ENCODE results near the gene UGGT1. TPM values are rescaled to one million over a fixed set of nuclear protein-coding genes. Genes with fewer than 3 reads are reported as not detected.

UGGT1 gene
- polyA plus RNA-seq, 4 donors = 3.8 to 24.9 (median 12.8) TPM

GRCh38 chr2:128237081-128237534 lies 146.1 kb downstream of the UGGT1 start:
- FAIRE-seq = no peak
- Histone ChIP-seq H3K4me1 (ENCODE audit: control insufficient read depth in 3 of 3, insufficient read depth in 2 of 3, low read depth in 1 of 3, low read length in 2 of 3) (no peaks in the 10 kb centered on the region), H3K36me3 (ENCODE audit: control insufficient read depth in 3 of 3, insufficient read depth in 2 of 3, low read depth in 1 of 3, low read length in 3 of 3) (no peaks in the 10 kb centered on the region), H3K27ac (ENCODE audit: low read depth in 1 of 3, low read length in 2 of 3) (no peak overlapping the region), H3K4me3 (ENCODE audit: low read depth in 1 of 3, low read length in 3 of 3) (no peak overlapping the region), H3K9me3 (ENCODE audit: control insufficient read depth in 2 of 2, insufficient read depth in 1 of 2, low read depth in 1 of 2, low read length in 1 of 2) (no peaks in the 10 kb centered on the region), H3K27me3 (ENCODE audit: control insufficient read depth in 3 of 3, insufficient read depth in 3 of 3, low read length in 3 of 3) (no peaks in the 10 kb centered on the region)
- no peak for DNase-seq
- WGBS, 3 donors = 74 to 94% (median 78%) methylated on average over 2 of the region's 2 CpGs

DNA sequence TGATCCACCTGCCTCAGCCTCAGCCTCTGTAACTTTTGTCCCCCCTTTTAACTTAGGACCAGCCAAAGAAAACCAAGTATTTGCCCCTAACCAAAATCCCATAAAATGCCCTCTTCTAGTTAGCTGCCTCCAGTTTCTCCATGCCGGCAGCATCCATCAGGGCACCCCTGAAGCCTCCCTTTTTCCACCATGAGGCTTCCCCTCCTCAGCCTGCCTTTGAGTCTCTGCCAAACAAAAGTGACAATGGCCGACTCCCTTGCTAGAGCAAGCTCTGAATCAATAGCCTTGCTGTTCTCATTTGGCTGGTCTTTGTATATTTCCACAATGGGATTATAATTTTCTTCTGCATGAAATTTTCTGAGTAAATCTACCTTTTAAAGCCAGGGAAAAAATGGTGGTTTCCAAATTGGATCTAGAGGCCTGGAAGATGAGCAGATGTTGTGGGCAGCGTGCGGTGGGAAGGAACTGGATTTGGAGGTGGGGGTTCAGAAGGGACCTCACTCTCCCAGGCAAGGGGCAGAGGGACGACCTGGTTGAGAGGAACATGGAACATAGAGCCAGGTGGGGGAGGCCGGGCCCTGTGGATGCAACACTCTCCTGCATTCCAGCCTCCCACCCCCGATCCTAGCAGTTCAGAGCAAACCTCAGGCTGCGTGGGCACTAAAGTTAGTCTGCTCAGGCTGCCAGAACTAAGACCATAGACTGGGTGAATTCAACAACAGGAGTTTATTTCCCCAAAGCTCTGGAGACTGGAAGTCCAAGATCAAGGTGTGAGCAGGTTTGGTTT lies 147.1 kb downstream of the UGGT1 start:
- Histone ChIP-seq H3K27me3 (ENCODE audit: control insufficient read depth in 3 of 3, insufficient read depth in 3 of 3, low read length in 3 of 3) (no peaks in the 10 kb centered on the region), H3K4me1 (ENCODE audit: control insufficient read depth in 3 of 3, insufficient read depth in 2 of 3, low read depth in 1 of 3, low read length in 2 of 3) (no peaks in the 10 kb centered on the region), H3K27ac (ENCODE audit: low read depth in 1 of 3, low read length in 2 of 3) (no peak overlapping the region), H3K4me3 (ENCODE audit: low read depth in 1 of 3, low read length in 3 of 3) (no peak overlapping the region), H3K9me3 (ENCODE audit: control insufficient read depth in 2 of 2, insufficient read depth in 1 of 2, low read depth in 1 of 2, low read length in 1 of 2) (no peaks in the 10 kb centered on the region), H3K36me3 (ENCODE audit: control insufficient read depth in 3 of 3, insufficient read depth in 2 of 3, low read depth in 1 of 3, low read length in 3 of 3) (no peaks in the 10 kb centered on the region)
- WGBS, 3 donors = 84 to 89% (median 87%) methylated on average over 8 of the region's 8 CpGs
- DNase-seq (no peak), FAIRE-seq (no peak)

DNA sequence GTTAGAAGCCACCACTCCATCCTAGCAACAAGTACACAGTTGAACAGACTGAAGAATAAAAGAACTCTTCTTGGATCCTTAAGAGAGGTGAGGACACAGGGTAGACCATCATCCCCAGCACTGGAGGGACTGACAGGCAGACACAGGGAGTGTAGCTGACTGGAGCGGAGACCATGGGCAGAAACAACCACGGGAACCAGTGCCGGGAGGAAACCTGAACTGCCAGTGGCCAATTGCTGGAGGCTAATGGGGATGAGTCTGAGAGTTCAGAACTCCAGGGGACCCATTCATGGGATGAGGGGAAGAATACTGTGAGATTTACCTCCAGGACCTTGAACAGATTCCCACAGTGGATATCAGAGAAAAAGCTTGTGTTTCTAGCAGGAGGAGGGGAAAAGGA lies 150.9 kb downstream of the UGGT1 start:
- Histone ChIP-seq H3K27ac (ENCODE audit: low read depth in 1 of 3, low read length in 2 of 3) (no peak overlapping the region), H3K9me3 (ENCODE audit: control insufficient read depth in 2 of 2, insufficient read depth in 1 of 2, low read depth in 1 of 2, low read length in 1 of 2) (no peaks in the 10 kb centered on the region), H3K4me1 (ENCODE audit: control insufficient read depth in 3 of 3, insufficient read depth in 2 of 3, low read depth in 1 of 3, low read length in 2 of 3) (no peaks in the 10 kb centered on the region), H3K4me3 (ENCODE audit: low read depth in 1 of 3, low read length in 3 of 3) (no peak overlapping the region), H3K27me3 (ENCODE audit: control insufficient read depth in 3 of 3, insufficient read depth in 3 of 3, low read length in 3 of 3) (no peaks in the 10 kb centered on the region), H3K36me3 (ENCODE audit: control insufficient read depth in 3 of 3, insufficient read depth in 2 of 3, low read depth in 1 of 3, low read length in 3 of 3) (no peaks in the 10 kb centered on the region)
- FAIRE-seq (no peak), DNase-seq (no peak)
- WGBS, 3 donors = 77 to 88% (median 81%) methylated on average over 3 of the region's 3 CpGs

Other genes with a start within 250 kb of the UGGT1 start
- 10 to 100 TPM in 2 of 4 donors, 1 to 10 TPM in 2; 5.6 to 31.2 (median 12.7) TPM for gene POLR2D, start 233.0 kb upstream of the UGGT1 start, polyA plus RNA-seq
- 10 to 100 TPM in 2 of 4 donors, 1 to 10 TPM in 2; 8.2 to 14.2 (median 9.2) TPM for gene AMMECR1L, start 205.2 kb upstream of the UGGT1 start, polyA plus RNA-seq
- gene SAP130, start 63.1 kb upstream of the UGGT1 start, polyA plus RNA-seq = 10 to 100 TPM in 1 of 4 donors, 1 to 10 TPM in 3; 7.0 to 32.1 (median 7.8) TPM
- 10 to 100 TPM in 2 of 4 donors, 1 to 10 TPM in 2; 4.0 to 20.7 (median 12.5) TPM for gene HS6ST1, start 227.7 kb downstream of the UGGT1 start, polyA plus RNA-seq